GM19463 (cell line): Measurements from ENCODE around the gene CD79A.

Experiments used
- ATAC-seq: cut with Tn5 transposase; IDR thresholded peaks from one replicate; pipeline ENCODE4 v1.9.1; 2021; ENCODE audit warnings: mild to moderate bottlenecking, moderate library complexity; ENCODE audit not compliant: unreplicated experiment

Gene CD79A

DNA sequence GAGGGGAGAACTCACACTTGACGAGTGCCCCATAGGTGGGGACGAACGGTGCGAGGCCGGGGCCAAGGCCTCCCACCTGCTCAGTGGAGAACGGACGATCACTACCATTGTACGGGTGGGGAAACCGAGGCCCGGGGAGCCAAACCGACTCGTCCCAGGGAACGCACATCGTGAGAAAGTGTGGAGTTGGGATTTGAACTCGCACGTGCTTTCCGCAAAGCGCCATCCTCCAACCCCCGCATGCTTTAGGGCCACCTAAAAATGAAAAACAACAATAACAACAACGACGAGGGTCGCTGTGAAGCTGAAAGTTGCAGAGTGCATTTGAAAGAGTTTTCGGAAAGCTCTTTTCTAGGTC is 6.4 kb downstream of the CD79A start:
- no peak for ATAC-seq

DNA sequence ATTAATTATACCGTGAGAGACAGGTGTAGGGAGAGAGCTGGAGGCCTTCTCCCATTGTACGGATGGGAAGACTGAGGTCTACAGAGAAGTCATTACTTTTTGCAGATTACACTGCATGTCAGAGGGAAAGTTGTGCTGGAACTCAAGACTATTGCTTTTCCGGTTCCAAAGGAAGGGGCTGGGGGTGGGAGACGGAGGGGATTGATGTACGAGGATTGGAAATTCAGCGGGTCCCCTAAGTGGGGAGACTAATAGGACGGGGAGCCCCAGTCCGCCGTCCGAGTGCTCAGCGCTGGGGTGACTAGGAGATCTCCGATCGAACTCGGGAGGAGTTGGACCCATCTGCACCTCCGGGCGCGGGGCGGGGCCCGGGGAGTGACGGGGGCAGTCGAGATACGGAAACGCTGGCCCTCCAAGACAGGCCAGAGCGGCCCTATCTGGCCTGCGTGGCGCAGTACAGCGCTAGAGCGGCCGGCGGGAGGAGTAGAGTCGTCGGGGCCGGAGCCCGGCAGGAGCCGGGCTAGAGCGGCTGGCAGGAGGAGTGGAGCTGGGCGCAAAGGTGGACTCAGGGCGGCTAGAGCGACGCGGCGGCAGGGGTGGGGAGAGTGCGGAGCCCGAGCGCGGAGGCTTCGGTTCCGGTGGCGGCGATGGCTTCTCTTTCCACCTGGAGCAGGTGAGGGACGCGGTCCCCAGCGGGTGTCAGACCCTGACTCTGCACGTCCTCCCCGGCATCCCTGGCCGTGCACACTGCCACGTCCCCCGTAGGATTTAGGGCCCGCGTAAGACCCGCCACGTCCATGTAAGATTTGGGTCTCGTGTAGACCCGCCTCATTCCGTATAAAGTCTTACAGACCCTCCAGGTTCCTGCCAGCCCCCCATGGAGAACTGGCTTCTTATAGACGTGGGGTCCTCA is 7.0 kb downstream of the CD79A start:
- ATAC-seq = peak; percentile 89

DNA sequence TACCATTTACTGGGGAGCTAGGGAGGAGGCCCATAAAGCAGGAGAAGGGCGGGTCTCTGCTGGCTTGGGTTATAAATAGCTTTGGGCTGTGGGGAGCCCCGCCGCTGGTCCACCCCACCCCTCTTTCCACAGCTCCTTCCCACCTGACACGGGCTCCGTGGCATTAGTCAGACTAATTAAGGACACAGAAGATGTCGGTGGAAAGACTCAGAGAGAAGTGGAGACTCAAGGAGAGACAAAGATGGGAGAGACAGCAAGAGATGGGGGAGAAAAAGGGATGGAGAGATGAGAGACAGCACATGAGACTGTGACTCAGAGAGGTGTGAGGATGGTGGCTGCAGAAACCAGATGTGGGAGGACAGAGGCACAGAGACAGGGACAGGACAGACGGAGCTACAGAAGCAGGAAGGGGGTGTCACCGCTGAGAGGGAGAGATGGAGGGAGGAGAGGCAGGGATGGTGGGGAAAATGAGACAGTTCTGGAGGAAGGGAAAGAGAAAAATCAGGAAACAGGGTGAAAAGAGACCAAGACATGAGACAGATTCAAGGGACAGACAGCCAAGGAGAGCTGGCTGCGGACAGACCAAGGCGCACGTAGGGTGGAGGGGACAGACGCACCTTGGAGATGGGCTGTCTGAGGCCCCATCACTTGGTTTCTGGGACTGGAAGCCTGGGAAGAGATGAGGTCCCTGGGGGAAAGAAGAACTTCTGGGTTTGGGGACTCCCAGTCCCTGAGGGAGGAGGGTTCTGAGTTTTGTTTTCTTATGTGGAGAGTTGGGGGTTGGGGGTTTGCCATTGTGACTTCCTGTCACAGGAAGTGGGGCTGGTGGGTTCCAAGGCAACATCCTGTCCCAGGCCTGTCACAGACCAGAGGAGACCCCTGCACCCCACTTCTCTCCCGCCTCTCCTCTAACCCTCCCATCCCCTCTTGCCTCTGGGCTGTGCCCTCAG is 10.0 kb downstream of the CD79A start:
- no peak for ATAC-seq

DNA sequence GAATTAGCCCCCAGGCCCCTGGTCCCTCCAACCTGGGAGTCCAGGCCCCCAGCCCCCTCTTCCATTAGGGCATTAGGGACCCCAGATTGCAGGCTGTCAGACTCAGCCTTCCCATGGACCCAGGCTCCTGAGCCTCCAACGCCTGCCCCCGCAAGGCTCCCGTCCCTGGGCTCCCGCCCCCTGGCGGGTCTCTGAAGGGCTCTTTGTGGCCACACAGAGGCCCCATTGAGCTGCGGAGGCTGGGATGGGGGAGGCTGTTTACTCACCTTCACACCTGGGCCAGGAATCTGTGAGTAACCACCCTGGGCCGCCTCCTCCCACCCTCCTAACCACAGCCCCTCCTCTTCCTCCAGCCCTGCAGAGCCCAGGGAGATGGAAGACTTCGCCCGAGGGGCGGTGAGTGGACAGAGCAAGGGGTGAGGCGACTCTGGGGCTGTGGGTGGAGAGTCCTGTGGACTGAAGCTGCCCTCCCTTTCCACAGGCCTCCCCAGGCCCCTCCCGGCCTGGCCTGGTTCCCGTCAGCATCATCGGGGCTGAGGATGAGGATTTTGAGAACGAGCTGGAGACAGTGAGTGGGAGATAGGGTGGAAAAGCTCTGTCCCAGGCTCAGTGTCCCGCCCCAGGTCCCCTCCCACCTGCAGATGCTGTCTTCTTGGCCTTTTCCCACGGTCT is 10.8 kb downstream of the CD79A start:
- no peak for ATAC-seq

DNA sequence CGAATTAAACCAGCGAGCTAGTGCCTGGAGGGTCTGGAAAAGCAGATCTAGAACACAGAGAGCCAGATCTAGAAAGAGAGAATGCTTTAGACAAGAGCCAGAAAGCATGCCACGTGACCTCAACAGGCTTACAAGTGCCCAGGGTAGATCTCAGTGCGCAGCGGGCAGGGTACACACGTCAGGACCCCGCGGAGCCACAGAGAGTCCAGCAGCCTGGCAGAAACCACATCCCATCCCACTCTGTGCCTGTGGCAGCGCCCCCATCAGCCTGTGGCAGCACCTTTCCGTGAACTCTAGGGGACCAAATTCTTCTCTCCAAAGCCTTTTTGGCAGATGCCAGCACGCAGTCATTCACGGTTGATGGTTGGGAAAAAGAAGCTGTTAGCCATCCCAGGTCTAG is 11.8 kb downstream of the CD79A start:
- no peak for ATAC-seq

DNA sequence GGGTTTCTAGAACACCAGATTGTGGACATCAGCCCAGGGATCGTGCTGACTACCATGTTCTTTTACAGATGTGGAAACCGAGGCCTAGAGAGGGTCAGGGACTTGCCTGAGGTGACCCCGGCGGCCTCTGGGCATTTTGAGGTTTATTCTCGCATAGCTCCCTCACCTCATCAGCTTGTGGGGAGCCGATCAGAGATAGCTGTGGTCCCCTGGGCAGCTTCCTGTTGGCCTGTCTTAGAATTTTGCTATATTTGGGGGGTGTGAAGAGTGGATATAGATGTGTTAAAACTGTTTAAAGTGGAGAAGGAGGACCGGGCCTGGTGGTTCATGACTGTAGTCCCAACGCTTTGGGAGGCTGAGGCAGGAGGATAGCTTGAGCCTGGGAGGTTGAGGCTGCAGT is 12.8 kb downstream of the CD79A start:
- ATAC-seq = no peak

DNA sequence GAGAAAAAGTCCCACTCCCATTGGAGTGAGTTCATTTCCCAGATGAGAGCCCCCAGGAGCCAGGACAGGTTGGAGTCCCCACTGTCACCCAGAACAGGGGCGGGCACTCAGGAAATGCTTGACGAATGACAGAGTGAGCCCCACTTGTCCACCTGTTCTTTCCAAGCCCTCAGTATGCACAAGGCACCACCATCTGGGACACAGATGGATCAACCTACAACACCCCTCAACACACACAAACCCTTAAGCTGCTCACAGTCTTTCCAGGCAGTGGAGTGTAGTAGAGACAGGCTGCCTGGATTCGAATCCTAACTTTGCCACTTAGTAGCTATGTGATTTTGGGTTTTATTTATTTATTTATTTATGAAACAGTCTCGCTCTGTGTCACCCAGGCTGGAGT is 13.9 kb downstream of the CD79A start:
- ATAC-seq = no peak

DNA sequence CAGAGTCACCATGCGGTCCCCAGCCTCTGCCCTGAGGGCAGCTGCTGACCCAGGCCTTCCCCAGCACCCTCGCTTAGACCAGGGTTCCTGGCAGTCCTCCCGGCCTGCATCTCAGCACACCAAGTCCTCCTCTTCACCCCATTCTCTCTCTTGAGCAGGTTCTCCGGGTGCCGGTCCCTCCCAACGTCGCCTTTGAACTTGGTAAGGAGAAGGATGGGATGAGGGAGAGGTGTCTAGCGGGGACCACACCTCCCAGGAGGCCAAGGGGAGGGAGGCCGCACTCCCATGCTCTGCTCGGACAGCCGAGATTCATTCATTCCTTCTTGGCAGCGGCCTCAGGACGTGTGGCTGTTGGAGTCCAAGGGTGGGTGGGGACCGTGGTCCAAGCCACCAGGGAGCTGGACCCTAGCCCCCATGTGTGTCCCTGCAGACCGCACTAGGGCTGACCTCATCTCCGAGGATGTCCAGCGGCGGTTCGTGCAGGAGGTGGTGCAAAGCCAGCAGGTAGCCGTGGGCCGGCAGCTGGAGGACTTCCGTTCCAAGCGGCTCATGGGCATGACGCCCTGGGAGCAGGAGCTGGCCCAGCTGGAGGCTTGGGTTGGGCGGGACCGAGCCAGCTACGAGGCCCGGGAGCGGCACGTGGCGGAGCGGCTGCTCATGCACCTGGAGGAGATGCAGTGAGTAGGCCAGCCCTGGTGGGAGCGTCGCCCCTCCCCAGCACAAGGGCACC is 15.3 kb downstream of the CD79A start:
- ATAC-seq = no peak

DNA sequence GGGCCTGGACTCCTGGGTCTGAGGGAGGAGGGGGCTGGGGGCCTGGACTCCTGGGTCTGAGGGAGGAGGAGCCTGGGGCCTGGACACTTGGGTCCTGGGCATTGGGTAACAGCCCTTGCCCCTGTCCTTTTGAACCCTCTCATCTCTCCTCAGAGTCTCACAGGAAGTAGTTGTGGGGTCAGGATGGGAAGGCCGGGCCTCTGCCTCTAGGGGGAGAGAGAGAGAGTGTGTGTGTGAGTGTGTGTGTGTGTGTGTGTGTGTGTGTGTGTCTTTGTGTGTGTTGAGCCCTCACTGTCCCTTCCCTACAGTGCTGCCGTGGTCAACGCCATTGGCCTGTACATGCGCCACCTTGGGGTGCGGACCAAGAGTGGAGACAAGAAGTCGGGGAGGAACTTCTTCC is 16.8 kb downstream of the CD79A start:
- no peak for ATAC-seq

DNA sequence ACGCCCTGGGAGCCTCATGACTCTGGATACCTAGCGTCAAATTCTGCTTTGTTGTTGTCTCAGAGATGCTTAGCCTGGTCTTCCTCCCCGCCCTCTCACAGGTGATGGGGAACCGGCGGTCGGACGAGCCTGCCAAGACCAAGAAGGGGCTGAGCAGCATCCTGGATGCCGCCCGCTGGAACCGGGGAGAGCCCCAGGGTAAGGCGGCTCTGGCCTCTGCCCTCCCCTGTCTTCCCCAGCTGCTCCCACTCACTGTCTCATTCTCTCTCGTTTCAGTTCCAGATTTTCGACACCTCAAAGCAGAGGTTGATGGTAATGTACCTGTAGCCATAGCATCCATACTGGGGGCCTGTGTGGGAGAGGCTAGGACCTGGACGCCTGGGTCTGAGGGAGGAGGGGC is 17.3 kb downstream of the CD79A start:
- ATAC-seq = no peak

DNA sequence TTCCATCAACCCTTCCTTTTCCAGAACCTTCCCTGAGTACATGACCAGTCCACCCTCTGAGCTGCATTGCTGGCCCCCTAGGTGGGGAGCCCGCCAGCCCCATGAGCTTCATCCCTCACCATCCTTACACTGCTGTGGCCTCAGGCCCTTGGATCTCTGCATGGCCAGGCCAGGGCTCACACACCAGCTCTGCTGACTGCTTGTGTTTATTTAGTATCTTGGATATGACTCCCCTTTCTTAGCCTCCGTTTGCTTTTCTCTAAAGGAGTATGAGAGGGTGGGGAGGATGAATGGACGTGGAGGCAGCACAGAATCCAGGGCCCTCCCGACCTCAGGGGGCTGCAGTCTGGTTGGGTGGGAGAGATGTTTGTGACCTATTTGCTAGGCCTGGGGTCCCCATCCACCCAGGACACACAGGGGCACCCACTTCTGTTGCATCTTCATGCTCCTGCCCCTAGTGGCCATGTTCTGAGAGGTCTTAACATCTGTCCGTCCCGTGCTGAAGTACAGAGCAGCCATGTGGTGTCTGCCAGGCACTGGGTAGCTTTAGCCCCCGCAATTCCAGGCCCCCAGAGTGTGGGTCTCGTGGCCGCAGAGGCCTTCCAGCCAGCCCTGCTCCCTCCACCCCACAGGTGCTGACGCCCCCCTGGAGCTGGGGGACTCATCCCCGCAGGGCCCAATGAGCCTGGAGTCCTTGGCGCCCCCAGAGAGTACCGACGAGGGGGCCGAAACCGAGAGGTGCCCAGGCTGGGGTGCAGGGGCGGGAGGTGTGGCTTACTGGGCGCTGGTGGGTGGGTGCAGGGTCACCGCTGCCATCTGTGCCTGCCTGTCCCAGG is 18.9 kb downstream of the CD79A start:
- ATAC-seq = no peak

DNA sequence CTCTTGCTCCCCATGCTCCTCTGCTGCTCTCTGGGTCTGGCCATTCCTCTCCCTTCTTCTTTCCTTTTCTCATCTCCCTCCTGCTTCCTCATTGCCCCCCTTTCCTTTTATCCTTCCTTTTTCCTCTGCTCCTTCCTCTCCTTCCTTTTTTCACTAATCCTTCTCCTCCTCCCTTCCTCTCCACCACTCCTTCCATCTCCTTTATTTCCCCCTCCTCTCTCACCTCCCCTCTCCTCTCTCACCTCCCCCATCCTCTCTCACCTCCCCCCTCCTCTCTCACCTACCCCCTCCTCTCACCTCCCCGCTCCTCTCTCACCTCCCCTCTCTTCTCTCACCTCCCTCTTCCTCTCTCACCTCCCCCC is 19.5 kb downstream of the CD79A start:
- ATAC-seq = no peak

DNA sequence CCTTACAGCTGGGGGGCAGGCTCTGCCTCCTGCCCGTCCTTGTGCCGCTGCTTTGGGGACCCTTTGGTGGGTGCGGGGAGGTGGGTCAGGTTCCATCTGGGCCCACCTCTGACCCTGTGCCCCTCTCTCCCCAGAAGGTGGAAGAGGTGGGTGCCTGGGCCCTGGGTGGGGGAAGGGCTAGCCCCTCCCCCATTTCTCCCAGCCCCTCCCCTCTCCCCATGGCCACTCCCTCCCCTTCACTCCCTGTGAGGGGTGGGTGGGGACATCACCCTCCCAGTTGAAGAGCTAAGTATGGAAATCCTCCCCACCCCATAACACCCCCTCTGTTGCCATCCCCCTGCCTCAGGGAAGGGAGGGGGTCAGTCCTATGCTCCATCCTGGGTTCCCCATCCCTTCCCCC is 20.1 kb downstream of the CD79A start:
- ATAC-seq = no peak

DNA sequence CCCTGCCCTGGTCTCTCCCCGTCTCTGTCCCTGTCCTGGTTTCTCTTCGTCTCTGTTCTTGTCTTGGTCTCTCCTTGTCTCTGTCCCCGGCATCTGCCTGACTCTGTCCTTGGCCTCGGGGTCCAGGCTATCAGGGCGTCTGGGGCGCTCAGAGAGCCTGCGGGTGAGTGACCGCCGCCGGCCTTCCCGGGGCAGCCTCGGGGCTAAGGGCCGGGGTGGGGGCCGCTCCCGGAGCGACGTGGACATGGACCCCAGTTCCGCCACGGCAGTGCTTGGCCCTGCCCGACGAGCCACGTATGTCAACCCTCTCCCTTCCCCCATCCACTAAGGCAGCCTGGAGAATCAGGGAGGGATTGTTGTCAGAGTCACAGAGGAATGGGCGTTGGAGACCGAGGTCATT is 20.7 kb downstream of the CD79A start:
- ATAC-seq = no peak

DNA sequence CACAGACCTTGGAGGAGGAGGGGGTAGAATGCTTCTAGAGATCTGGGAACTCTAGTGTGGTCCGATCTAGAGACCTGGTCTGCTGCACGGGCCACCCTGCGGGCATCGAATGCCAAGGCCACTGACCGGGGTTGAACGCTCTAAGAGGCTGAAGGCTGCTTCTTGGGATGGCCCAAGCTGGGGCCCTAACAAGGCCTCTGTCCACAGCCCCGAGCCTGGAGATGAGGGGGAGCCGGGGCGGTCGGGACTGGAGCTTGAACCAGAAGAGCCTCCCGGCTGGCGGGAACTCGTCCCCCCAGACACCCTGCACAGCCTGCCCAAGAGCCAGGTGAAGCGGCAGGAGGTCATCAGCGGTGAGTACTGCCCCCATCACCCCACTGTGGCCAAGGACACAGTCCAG is 21.2 kb downstream of the CD79A start:
- ATAC-seq = no peak

DNA sequence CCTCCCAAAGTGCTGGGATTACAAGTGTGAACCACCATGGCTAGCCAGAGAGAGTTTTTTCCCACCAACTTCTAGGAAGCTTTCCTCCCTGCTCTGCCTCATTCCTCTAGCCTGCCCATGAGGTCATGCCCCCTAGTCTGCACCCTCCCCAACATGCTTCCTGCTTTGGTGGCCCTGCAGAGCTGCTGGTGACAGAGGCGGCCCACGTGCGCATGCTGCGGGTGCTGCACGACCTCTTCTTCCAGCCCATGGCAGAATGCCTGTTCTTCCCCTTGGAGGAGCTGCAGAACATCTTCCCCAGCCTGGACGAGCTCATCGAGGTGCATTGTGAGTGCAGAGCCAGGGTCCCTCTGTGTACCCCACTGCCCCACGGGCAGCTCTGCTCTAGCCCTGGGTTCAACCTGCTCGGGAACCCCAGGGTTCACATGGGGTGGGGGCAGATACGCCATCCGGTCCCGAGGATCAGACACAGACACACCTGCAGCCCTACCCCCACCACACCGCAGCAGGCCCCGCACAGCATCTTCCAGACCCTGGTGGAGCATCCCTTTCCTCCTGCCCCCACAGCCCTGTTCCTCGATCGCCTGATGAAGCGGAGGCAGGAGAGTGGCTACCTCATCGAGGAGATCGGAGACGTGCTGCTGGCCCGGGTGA is 24.8 kb downstream of the CD79A start:
- ATAC-seq = no peak

DNA sequence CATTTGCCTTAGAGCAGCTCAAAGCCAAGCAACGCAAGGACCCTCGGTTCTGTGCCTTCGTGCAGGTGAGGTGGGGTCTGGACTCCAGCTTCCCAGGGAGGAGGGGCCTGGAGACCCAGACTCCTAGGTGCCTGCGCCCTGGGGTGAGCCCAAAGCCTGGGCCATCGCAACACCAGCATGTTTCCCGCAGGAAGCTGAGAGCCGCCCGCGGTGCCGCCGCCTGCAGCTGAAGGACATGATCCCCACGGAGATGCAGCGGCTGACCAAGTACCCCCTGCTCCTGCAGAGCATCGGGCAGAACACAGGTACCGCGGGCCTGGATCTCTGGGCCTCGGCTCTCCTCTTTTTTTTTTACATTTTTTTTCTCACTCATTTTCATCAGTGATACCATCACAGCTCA is 25.5 kb downstream of the CD79A start:
- ATAC-seq = no peak

DNA sequence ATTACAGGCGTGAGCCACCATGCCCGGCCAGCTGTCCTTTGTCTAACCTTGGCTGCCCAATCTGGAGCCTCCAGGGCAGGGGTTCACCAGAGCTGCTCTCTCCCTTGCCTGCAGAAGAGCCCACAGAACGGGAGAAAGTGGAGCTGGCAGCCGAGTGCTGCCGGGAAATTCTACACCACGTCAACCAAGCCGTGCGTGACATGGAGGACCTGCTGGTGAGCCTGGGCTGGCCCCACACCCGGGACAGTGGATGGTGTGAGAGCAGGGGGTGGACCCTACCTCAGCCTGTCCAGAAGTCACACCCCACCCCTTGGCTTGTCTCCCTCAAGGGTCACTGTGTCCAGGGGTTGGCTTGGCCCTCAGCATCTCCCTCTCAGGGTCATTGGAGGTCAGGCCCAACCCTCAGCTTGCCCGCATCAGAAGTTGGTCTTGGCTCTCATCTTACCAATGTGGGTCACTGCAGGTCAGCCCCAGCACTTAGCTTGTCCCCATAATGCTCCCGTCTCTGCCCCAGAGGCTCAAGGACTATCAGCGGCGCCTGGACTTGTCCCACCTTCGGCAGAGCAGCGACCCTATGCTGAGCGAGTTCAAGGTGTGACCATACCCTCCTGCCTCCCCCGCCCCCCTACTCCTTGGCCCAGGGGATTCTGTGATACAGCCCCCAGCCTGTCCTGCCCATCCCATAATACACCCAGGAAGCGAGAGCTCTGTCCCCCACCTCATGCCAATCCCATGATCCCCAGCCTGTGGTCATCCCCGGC is 26.3 kb downstream of the CD79A start:
- no peak for ATAC-seq
